ENCODE measurements around the gene PLXNA4. TPM values are rescaled to one million over a fixed set of nuclear protein-coding genes. Genes with fewer than 3 reads are reported as not detected.

PLXNA4 gene
- total RNA-seq, 1 experiment from 2014 or later, result 0.10 TPM

GRCh38 chr7:132121987-132122386 is 454.3 kb downstream of the PLXNA4 start:
- Histone ChIP-seq H3K27ac (ENCODE audit: low read length) (no peak overlapping the region), H3K27me3 (ENCODE audit: control insufficient read depth, insufficient read depth, low read length) (0 out of 2 replicates have a peak, but pooled peaks cover 2% of the 10 kb centered on the region), H3K4me1 (ENCODE audit: control insufficient read depth, insufficient read depth, low read length) (no peaks in the 10 kb centered on the region), H3K36me3 (ENCODE audit: control insufficient read depth, insufficient read depth, low read length) (no peaks in the 10 kb centered on the region), H3K4me3 (ENCODE audit: low read depth in 2 of 2, low read length in 2 of 2) (no peak overlapping the region), H3K9me3 (ENCODE audit: control insufficient read depth, insufficient read depth, low read depth, low read length) (no peaks in the 10 kb centered on the region)
- in situ Hi-C loops (cut with HindIII; ENCODE audit: low pct_unique_long_range_greater_than_20kb, low sequenced_read_pairs), result no loop called here
- POLR2A ChIA-PET, result no interaction called here
- DNase-seq (ENCODE audit: low read depth, low spot score) (no peak), ATAC-seq (no peak)
- CTCF ChIA-PET, result no interaction called here
- intact Hi-C loops (cut with micrococcal nuclease; ENCODE audit: unreplicated experiment), result no loop called here
- BruUV-seq (replicated peaks), result no TSS peak
- no peak for TF ChIP-seq TCF7L2 (IDR thresholded peaks at IDR 0.05; ENCODE audit: low read depth, low read length)
- no peak for TF ChIP-seq REST (IDR thresholded peaks at IDR 0.05; ENCODE audit: insufficient read depth in 1 of 2, low read depth in 2 of 2, low read length in 1 of 2)
- no peak for TF ChIP-seq CTCF (IDR thresholded peaks at IDR 0.05)
- TF ChIP-seq POLR2AphosphoS5 (IDR thresholded peaks at IDR 0.05; ENCODE audit: low read depth, low read length), result no peak
- no peak for TF ChIP-seq SIN3A (IDR thresholded peaks at IDR 0.05; ENCODE audit: borderline replicate concordance, insufficient read depth, low read depth, low read length)

- H3K27me3 ChIP-seq (ENCODE audit: control insufficient read depth, insufficient read depth, low read length), result no peaks in the 10 kb centered on the region
- H3K9me3 ChIP-seq (ENCODE audit: control insufficient read depth, insufficient read depth, low read depth, low read length), result no peaks in the 10 kb centered on the region
- no peaks in the 10 kb centered on the region for H3K4me1 ChIP-seq (ENCODE audit: control insufficient read depth, insufficient read depth, low read length)
- ATAC-seq (no peak), DNase-seq (ENCODE audit: low read depth, low spot score) (no peak)
- no peak overlapping the region for H3K27ac ChIP-seq (ENCODE audit: low read length)
- ChIA-PET CTCF (no interaction called here), POLR2A (no interaction called here)
- H3K4me3 ChIP-seq (ENCODE audit: low read depth in 2 of 2, low read length in 2 of 2), result no peak overlapping the region
- intact Hi-C loops (cut with micrococcal nuclease; ENCODE audit: unreplicated experiment) (no loop called here), in situ Hi-C loops (cut with HindIII; ENCODE audit: low pct_unique_long_range_greater_than_20kb, low sequenced_read_pairs) (no loop called here)
- TF ChIP-seq POLR2AphosphoS5 (IDR thresholded peaks at IDR 0.05; ENCODE audit: low read depth, low read length), result no peak
- no TSS peak for BruUV-seq (replicated peaks)
- no peaks in the 10 kb centered on the region for H3K36me3 ChIP-seq (ENCODE audit: control insufficient read depth, insufficient read depth, low read length)
Observed at GRCh38 chr7:132118641-132119040, 457.6 kb downstream of the PLXNA4 start.

GRCh38 chr7:132117636-132118035 is 458.6 kb downstream of the PLXNA4 start:
- CTCF ChIA-PET, result no interaction called here

More at GRCh38 chr7:132117636-132118035, 458.6 kb downstream of the PLXNA4 start:
- Histone ChIP-seq H3K4me1 (ENCODE audit: control insufficient read depth, insufficient read depth, low read length) (no peaks in the 10 kb centered on the region), H3K9me3 (ENCODE audit: control insufficient read depth, insufficient read depth, low read depth, low read length) (no peaks in the 10 kb centered on the region), H3K4me3 (ENCODE audit: low read depth in 2 of 2, low read length in 2 of 2) (no peak overlapping the region), H3K27me3 (ENCODE audit: control insufficient read depth, insufficient read depth, low read length) (no peaks in the 10 kb centered on the region), H3K36me3 (ENCODE audit: control insufficient read depth, insufficient read depth, low read length) (no peaks in the 10 kb centered on the region), H3K27ac (ENCODE audit: low read length) (no peak overlapping the region)
- intact Hi-C loops (cut with micrococcal nuclease; ENCODE audit: unreplicated experiment) (no loop called here), in situ Hi-C loops (cut with HindIII; ENCODE audit: low pct_unique_long_range_greater_than_20kb, low sequenced_read_pairs) (no loop called here)
- TF ChIP-seq POLR2AphosphoS5 (IDR thresholded peaks at IDR 0.05; ENCODE audit: low read depth, low read length) (no peak), SIN3A (IDR thresholded peaks at IDR 0.05; ENCODE audit: borderline replicate concordance, insufficient read depth, low read depth, low read length) (no peak), TCF7L2 (IDR thresholded peaks at IDR 0.05; ENCODE audit: low read depth, low read length) (no peak), REST (IDR thresholded peaks at IDR 0.05; ENCODE audit: insufficient read depth in 1 of 2, low read depth in 2 of 2, low read length in 1 of 2) (no peak), CTCF (IDR thresholded peaks at IDR 0.05) (no peak)
- no peak for DNase-seq (ENCODE audit: low read depth, low spot score)
- no TSS peak for BruUV-seq (replicated peaks)
- no peak for ATAC-seq
- POLR2A ChIA-PET, result no interaction called here

Measured in Panc1 (cell line).